Activated T-cell treated with anti-CD3 and anti-CD28 coated beads for 1 hour (primary cell): ENCODE results near the gene JUP.
"Not testable (repeated sequence)": the region's sequence is repeated elsewhere in the genome, so short reads cannot be mapped to it uniquely, and the experiment has no call there.

Source experiments
- DNase-seq: peaks from one replicate; pipeline ENCODE4 v3.0.0-alpha.2; 2020; ENCODE audit warnings: low read depth

The JUP gene

DNA sequence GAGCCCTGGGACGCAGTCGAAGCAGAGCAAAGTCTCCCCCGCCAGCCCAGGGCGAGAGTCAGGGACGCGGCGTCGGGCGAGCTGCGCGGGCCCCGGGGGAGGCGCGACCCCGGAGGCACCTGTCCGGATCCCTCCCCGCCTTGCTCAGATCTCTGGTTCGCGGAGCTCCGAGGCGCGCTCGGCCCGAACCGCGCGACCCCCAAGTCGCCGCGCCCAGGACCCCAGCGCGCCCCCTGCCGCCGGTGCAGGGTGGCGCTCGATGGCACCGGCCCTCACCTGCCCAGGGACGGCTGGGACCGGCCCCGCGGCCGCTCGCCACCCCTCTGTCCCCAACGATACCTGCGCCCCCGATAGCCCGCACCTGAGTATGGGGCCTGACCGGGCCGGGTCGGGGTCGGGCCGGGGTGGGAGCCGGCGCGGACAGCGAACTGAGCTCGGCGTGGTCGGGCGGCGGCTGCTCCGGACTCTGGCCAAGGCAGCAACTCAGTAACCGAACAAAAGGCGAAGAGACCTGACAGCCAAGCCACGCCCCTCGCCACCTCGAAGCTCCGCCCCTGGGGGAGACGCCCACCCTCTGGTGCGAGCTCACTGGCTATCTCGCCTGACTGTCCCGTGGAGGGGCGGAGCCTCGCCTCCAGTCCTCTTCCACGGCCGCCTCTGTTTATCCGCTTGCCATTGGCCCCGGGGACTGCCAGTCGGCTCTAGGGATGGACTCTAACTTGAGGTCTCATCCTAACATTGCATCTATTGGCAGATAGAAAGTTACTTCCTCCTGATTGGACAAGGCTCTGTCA, at the start of gene JUP:
Gene JUP (minus strand): TSS at position 485 of the 794 bp plus-strand sequence. CDS start 14,857 bp downstream, outside the sequence.
- peak; percentile 78 for DNase-seq

DNA sequence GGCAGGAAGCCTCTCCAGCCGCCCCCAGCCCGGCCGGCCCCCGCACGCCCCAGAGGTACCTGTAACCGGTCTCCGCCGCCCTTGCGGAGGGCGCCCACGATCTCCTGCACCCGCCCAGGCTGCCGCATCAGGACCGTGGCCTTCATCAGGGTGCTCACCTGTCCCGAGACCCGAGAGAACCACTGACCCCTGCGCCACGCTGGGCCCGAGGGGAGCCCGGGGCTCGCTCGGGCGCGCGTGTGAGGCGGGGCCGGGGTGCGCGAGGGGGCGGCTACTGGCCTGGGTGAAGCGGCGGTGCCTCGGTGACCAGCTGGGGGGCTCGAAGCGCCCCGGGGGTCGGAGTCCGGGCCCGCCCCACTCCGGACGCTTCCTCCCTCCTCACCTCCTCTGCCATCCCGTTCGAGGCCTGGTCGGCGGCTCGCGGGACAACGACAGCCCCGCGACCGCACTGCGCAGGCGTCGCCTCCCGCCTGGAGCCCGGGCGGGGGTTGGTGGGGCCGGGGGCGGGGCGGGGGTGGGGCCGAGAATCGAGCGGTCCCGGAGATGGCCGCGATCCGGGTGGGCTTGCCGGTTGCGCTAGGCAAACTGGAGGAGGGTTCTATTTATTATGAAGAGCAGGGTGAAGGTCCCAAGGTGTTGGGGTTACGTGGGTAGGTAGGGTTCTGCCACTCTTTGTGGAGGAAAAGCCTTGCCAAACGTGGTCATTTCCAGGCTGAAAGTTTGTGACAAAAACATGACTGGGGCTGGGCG, 49.5 kb upstream of the JUP start, which contains the start of gene NT5C3B:
Gene NT5C3B (minus strand): TSS at position 433 of the 750 bp plus-strand sequence. CDS start 39 bp downstream, at position 394.
- peak; percentile 46 for DNase-seq

DNA sequence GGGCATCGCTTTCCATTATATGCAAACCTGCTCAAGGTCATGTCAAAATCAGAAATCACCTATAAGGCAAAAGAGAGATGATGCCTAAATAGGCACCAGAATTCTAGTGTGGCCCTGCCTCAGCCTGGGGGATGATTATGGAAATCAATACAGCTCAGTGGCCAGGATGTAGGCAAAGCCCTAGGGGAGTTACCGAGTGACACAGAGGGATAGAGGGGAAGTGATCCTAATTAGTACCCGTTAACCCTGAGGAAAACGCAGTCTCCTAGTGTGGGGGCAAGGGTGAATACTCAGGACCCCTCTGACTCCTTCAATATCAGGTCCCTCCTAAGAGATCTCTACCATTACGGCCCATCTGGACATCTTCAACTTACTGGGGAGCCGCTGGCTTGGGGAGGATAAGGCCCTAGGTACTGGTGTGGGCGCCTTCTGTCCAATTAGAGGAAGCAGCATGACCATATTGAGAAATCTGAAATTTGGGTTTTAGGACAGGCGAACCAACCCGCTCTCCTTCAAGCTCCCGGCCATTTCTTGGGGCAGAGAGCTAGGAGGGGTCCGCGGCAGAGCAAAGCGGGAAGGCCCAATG, 48.8 kb upstream of the JUP start:
- no peak for DNase-seq

DNA sequence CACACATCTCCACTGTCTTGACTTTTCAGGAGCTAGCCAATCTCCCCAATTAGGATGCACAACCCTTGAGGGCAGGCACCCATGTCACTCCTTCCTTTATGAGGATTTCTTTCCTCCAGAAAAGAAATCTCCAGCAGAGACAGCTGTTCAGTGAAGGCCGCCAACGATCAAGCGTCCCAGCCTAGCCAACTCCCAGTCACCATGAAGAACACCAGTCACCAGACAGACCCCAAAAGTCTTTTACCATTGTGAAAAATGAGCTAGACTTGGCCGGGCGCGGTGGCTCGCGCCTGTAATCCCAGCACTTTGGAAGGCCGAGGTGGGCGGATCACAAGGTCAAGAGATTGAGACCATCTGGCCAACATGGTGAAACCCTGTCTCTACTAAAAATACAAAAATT, 43.5 kb upstream of the JUP start:
- DNase-seq: not testable (repeated sequence)

DNA sequence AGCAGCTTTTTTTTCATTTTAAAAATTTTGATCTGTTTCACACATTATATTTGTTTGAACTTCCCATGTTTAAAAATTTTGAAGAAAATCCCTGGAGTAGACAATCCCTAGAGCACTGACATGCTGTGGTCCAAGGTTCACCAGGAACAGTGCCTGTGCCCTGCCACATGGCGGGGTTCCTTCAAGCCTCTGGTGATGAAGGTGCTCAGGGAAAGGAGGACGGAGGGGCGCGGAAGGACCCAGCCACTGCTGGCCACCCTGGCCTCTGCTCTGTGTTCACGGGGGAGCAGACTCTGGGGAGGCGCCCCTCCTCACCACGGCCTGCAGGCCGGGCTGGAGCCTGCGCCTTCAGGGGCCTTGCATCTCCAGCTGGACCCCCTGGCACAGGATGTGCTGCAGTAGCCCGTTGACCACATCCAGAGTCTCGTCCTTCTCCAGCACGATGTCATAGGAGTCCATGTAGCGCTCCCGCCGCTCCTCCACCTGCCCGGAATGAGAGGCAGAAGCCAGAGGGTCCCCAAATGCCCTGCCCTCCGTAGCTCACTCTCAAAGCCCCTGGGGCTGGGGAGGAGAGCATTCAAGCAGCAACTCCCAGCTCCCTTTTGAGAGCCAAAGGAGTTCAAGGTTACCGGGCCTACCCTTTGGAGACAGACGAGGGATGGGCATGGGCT, 38.8 kb upstream of the JUP start:
- no peak for DNase-seq

DNA sequence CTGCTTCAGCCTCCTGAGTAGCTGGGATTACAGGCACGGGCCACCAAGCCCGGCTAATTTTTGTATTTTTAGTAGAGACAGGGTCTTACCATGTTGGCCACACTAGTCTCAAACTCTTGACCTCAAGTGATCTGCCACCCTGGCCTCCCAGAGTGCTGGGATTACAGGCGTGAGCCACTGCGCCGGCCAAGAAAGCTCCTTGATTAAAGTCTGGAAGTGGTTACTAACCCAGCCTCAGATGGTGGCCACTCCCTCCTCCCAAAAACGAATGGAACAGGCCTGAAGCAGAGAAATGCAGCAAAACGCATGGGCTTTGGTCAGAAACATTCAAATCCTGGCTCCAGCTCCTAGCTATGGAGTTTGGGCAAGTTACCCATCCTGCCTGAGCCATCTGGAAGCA, 37.6 kb upstream of the JUP start:
- no peak for DNase-seq

DNA sequence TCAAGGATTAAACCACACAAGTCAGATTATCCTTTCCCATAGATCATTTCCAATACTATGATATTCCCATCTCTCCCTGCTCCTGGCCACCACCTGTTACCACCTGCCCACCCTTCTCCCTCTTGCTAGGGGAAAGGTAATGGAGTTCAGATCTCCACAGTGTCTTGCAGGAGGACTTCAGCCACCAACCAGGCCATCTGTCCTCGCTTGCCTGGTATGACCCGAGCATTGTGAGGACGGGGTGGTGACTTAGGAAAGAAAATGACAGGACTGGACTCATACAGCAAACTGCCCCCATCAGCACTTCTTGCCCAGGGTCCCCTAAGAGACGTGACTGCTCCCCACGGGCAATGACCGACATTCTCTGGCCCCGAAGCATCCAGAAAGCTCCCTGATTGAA, 37.1 kb upstream of the JUP start:
- no peak for DNase-seq

DNA sequence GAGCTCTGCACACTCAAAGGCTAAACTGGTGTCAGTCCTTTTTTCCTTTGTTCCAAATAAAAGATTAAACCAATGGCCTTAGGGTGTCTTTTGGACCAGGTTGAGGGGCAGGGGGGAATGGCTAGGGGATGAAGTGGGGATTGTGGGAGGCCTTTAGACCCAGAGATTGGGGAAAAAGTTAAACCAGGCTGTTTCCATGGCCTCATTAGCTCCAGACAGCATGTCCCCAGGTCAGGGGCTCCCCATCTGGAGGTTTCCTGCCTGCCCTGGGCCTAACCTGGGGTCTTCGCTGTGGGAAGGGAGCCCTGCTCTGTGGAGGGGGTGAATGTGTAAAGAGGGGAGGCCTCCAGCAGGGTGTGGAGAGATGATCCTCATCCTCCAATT, 36.6 kb upstream of the JUP start:
- no peak for DNase-seq

DNA sequence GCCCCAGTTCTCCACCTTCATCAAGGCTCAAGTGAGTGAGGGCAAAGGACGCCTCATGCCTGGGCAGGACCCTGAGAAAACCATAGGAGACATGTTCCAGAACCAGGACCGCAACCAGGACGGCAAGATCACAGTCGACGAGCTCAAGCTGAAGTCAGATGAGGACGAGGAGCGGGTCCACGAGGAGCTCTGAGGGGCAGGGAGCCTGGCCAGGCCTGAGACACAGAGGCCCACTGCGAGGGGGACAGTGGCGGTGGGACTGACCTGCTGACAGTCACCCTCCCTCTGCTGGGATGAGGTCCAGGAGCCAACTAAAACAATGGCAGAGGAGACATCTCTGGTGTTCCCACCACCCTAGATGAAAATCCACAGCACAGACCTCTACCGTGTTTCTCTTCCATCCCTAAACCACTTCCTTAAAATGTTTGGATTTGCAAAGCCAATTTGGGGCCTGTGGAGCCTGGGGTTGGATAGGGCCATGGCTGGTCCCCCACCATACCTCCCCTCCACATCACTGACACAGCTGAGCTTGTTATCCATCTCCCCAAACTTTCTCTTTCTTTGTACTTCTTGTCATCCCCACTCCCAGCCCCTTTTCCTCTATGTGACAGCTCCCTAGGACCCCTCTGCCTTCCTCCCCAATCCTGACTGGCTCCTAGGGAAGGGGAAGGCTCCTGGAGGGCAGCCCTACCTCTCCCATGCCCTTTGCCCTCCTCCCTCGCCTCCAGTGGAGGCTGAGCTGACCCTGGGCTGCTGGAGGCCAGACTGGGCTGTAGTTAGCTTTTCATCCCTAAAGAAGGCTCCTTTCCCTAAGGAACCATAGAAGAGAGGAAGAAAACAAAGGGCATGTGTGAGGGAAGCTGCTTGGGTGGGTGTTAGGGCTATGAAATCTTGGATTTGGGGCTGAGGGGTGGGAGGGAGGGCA, 36.0 kb upstream of the JUP start:
- no peak for DNase-seq

DNA sequence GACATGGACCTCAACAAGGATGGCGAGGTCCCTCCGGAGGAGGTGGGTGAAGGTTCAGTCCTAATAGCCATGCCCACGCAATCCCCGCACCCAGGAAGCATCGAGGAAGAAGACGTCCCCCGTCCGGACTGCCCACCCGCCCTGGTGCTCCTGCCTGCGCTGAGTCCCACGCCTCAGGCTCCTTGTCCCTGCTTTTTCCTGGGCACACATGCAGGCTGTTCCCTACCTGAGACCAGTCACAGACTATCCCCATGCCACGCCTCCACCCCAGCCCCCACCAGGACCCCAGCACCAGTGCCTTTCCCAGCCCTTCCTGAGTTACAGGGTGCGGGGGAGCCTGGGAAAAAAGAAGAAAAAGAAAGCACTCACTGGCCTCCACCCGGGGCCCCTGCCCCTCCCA, 35.3 kb upstream of the JUP start:
- no peak for DNase-seq

DNA sequence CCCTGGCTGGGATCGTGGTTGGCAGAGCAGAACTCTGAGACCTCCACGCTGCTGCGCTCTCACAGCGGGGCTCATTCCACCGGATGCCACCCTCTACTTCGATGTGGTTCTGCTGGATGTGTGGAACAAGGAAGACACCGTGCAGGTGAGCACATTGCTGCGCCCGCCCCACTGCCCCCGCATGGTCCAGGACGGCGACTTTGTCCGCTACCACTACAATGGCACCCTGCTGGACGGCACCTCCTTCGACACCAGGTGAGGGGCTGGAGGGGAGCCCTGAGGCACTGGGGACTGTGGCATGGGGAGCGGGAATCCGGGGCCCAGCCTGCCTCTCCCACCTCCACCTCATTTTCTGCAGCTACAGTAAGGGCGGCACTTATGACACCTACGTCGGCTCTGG, 31.5 kb upstream of the JUP start:
- no peak for DNase-seq

DNA sequence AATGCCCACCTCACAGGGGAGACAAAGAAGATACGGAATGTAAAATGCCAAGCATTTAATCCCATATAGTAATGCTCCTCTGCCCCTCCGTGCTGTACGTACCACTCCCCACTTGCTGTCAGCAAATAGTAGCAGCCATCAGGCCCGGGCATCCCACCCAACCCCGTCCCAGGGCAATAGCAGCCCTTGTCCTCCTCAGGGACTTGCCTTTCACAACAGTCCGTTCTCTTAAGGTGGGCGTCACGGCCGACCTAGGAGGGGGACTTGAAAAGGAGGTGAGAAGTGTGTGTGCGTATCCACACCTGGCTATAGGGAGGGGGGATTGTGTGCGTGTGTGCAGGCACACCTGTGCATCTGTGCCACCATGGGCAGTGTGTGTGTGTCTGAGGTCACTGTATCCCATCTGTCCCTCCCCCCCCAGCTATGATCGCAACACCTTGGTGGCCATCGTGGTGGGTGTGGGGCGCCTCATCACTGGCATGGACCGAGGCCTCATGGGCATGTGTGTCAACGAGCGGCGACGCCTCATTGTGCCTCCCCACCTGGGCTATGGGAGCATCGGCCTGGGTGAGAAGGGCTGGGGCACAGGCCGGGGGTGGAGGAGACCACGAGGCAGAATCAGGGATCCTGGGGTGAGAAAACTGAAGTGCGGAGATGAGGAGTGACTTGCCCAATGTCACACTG, 30.3 kb upstream of the JUP start:
- no peak for DNase-seq

DNA sequence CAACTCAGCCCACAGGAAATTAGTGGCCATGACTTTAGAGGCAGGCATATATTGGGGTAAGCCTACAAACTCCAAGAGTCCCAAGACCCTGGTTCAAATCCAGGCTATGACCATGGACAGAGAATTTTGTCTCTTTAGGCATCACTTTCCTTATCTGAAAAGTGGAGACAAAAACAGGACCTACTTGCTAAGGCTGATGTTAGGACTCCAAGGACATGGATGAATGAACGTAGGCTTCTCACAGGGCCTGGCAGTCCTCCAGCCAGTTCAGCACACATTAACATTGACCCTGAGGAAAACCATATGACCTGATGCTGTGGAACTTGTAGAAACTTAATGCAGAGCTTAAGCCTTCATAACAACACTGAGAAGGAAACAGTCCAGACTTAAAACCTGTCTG, 27.7 kb upstream of the JUP start:
- DNase-seq: no peak

DNA sequence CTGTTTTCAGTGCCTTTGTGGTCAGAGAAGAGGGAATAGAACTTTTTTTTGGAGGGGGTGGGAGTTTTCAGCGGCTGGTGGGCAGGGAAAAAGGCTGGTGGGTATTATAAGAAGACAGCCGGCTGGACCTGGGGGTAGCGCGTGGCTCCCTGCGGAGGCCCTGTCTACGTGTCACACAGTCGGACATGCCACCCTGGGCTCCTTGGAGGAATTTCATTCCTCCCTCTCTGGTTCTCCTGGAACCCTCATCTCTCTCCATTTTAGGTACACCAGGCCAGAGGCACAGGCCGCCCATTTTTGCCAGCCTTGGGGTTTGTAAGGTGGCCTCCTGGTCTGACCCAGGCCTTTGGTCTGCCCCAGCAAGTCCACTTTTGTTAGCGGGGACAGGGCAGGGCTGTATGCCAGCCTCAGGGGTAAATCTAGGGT, 27.2 kb upstream of the JUP start:
- no peak for DNase-seq

DNA sequence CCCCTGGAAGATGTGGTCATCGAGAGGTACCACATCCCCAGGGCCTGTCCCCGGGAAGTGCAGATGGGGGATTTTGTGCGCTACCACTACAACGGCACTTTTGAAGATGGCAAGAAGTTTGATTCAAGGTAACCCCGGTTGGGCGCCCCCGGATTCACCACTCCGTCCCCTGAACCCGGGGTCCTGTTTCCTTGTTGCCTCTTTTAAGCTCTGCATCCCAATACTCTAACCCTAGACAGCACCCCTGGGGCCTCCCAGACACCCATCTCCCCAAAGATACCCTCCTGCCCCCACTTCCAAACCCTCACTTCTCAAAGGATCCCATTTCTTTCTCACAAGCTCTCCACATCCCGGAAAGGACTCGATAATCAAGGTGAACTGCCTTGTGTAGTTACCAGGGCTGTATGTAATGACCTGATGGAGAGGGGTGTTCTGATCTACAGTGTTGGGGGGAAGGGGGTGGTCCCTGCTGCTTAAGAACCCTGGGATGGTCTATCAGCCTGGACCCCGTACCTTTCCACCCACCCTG, 26.7 kb upstream of the JUP start:
- DNase-seq: no peak

DNA sequence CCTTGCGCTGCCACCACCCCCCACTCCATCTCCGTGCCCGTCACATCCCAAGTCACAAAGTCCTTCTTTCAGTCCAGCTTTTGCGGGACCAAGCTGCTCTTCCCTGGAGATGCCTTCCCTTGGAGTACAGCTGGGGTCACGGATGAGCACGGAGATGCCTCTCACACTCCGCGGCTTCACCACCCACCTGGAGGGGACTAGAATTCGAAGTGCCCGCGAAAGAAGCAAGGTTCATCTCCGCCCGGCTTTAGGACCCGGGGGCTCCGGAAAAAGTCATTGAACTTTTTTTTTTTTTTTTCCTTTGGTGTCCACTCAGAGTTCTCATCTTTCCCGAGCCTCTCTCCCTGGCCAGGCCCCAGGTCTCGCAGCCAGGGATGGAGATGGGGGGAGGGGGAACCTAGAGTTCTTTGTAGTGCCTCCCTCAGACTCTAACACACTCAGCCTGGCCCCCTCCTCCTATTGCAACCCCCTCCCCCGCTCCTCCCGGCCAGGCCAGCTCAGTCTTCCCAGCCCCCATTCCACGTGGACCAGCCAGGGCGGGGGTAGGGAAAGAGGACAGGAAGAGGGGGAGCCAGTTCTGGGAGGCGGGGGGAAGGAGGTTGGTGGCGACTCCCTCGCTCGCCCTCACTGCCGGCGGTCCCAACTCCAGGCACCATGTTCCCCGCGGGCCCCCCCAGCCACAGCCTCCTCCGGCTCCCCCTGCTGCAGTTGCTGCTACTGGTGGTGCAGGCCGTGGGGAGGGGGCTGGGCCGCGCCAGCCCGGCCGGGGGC, 26.1 kb upstream of the JUP start, which contains the start of gene FKBP10:
Gene FKBP10 (plus strand): TSS at position 624 of the 771 bp plus-strand sequence. CDS start 31 bp downstream, at position 655.
- DNase-seq: peak; percentile 30

DNA sequence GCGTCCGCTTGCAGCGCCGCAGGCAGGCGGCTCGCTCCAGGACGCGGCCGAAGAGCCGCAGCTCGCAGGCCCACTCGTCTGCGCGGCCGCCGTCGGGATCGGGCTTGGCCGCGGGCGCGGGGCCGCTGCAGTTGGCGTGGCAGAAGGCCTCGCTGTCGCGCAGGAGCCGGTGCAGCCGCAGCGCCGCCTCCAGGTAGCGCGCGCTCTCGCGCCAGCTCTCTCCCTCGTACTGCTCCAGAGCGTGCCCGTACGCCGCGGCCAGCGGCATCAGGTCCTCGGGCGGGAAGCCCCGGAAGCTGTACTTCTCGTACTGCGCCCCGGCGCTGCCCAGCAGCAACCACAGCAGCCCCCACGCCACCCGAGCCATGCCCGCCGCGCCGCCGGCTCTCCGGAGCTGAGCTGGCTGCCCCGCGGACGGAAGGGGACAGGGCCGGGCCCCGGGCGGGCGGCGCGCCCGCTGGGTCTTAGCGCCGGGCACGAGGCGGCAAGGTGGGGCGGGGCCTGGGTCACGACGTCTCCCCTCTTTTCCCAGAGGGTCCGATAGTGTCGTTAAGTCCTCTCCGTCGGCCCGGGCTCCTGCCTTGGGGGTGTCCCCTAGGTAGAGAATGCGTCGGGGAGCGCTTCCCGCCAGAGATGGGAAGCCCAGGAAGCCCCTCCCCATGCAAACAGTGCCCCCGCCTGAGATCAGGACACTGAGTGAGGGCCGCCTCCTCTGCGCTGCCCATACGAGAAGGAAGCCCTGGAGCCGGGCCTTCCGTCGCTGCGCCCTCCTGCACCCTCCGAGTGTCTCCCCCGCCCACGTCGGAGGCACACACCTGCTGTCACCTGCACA, 25.3 kb upstream of the JUP start, which contains the start of gene P3H4:
Gene P3H4 (minus strand): TSS at position 401 of the 832 bp plus-strand sequence. CDS start 34 bp downstream, at position 367.
- peak; percentile 65 for DNase-seq
